Fibroblast of the conjunctiva (primary cell): Measurements from ENCODE around the gene MCM9.
"Not testable (repeated sequence)": the region's sequence is repeated elsewhere in the genome, so short reads cannot be mapped to it uniquely, and the experiment has no call there.

ENCODE experiments used
- DNase-seq: peaks from one replicate; pipeline ENCODE4 v3.0.0-alpha.2; 2010; ENCODE audit warnings: low read depth

MCM9 gene

DNA sequence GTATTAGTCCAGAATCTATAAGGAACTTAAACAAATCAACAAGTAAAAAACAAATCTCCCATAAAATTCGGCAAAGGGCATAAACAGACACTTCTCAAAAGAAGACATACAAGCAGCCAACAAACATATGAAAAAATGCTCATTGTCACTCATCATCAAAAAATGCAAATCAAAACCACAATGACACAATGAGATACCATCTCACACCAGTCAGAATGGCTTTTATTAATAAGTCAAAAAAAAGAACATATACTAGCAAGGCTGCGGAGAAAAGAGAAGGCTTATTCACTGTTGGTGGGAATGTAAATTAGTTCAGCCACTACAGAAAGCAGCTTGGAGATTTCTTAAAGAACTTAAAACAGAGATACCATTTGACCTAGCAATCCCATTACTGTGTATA lies 169.6 kb downstream of the MCM9 start:
- not testable (repeated sequence) for DNase-seq

DNA sequence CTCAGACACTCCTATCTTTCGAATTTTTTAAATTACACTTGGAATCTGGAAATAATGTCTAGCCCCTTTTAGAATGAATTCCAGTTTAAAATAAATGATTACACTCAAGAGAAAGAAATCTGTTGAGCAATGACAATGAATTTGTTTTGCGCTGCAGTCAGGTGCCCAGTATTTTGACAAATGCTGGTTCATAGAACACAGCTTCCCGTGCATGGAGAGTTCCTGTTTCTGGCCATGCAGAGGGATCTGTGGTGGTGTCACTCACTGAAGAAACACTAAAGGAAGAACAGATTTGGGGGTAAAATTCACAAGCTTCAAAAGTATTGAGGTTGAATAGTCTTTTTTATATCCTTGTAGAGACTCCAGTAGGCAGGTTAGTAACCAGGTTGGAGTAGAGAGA lies 170.2 kb downstream of the MCM9 start:
- DNase-seq = no peak
